SH-SY5Y (cell line): ENCODE measurements around the gene ATP1A4.

ENCODE experiments used
- GATA2 ChIP-seq: IDR thresholded peaks from 2 replicates; pipeline ENCODE4 v1.6.1; 2011; ENCODE audit warnings: mild to moderate bottlenecking, low read depth, low read length
- GATA3 ChIP-seq: IDR thresholded peaks from 2 replicates; pipeline ENCODE4 v1.6.1; 2011; ENCODE audit warnings: low read depth, mild to moderate bottlenecking, low read length, moderate library complexity

DNA sequence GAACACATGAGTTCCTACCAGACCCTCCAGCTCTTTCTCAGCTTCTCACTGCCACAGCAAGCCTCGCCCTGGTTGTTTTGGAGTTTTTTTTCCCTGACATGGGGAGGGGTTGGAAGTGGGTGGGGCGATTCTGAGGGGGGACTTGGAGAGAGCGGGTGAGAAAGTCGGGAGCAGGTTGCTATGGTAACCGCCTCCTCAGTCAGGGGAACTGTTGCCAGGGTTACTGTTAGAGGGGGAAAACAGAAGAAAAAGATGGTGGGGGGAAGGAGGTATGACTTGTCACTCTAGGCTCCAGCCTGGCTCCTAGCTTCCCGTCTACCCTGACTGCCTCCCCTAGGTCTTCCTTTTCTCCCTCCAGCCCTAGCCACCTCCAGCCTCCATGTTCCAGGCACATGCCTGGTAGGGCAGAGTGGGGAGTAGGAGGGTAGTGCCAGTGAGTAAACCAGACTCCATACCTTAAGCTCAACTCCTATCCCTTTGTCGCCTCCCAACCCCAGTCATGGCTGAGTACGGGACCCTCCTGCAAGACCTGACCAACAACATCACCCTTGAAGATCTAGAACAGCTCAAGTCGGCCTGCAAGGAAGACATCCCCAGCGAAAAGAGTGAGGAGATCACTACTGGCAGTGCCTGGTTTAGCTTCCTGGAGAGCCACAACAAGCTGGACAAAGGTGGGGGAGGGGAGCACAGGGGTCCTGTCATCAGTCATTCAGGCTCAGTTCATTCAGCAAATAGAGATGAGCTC, 59.8 kb downstream of the ATP1A4 start:
- no peak for TF ChIP-seq GATA3
- no peak for TF ChIP-seq GATA2
